Epithelial cell of proximal tubule (primary cell): Measurements from ENCODE around the gene CEL. TPM values are rescaled to one million over a fixed set of nuclear protein-coding genes. Genes with fewer than 3 reads are reported as not detected.
"Not testable (repeated sequence)": the region's sequence is repeated elsewhere in the genome, so short reads cannot be mapped to it uniquely, and the experiment has no call there.

Experiments
- DNase-seq: peaks from one replicate; pipeline ENCODE4 v3.0.0-alpha.2; 2011; ENCODE audit warnings: low read depth
- H3K4me3 ChIP-seq: 2 replicates; pipeline ENCODE4 v1.5.1; 2011; ENCODE audit warnings: low read depth, mild to moderate bottlenecking, low read length
- total RNA-seq: library from RNA; depleted of rRNA; stranded (reverse); fragments of >200 nt; gene quantifications from 2 replicates; pipeline ENCODE4 v1.2.3, GENCODE V29; 2015
- TF ChIP-seq, protein P1 (sequence below): conservative IDR thresholded peaks from 2 replicates; pipeline ENCODE4 v1.5.1; 2012; ENCODE audit warnings: low read depth, mild to moderate bottlenecking, low read length

Gene CEL
- 0.36 and 0.58 TPM in 2 replicates for total RNA-seq

DNA sequence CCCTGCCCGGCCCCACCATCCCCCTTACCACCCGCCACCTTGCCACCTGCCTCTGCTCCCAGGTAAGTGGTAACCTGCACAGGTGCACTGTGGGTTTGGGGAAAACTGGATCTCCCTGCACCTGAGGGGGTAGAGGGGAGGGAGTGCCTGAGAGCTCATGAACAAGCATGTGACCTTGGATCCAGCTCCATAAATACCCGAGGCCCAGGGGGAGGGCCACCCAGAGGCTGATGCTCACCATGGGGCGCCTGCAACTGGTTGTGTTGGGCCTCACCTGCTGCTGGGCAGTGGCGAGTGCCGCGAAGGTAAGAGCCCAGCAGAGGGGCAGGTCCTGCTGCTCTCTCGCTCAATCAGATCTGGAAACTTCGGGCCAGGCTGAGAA, at the start of gene CEL:
Gene CEL, plus strand, starts transcription at position 218 of the 382 bp plus-strand sequence. Its CDS starts 22 bp downstream, at position 240.
- H3K4me3 ChIP-seq, DNase-seq: not testable (repeated sequence)

DNA sequence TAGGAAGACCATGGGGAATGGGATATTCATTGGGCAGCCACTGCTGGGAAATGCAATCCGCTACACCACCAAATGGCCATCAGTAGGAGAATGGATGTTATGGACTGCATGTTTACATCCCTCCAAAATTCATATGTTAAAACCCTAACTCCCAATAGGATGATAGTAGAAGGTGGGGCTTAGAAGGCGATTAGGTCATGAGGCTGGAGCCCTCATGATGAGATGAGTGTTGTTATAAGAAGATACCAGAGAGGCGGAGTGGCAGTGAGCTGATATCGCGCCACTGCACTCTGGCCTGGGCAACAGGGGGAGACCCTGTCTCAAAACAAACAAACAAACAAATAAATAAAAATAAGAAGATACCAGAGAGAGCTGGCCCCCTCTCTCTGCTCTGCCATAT, 47.1 kb upstream of the CEL start:
- no peak for DNase-seq
- no peak overlapping the region for H3K4me3 ChIP-seq
- TF ChIP-seq, protein P1, sequence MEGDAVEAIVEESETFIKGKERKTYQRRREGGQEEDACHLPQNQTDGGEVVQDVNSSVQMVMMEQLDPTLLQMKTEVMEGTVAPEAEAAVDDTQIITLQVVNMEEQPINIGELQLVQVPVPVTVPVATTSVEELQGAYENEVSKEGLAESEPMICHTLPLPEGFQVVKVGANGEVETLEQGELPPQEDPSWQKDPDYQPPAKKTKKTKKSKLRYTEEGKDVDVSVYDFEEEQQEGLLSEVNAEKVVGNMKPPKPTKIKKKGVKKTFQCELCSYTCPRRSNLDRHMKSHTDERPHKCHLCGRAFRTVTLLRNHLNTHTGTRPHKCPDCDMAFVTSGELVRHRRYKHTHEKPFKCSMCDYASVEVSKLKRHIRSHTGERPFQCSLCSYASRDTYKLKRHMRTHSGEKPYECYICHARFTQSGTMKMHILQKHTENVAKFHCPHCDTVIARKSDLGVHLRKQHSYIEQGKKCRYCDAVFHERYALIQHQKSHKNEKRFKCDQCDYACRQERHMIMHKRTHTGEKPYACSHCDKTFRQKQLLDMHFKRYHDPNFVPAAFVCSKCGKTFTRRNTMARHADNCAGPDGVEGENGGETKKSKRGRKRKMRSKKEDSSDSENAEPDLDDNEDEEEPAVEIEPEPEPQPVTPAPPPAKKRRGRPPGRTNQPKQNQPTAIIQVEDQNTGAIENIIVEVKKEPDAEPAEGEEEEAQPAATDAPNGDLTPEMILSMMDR, result no peak

DNA sequence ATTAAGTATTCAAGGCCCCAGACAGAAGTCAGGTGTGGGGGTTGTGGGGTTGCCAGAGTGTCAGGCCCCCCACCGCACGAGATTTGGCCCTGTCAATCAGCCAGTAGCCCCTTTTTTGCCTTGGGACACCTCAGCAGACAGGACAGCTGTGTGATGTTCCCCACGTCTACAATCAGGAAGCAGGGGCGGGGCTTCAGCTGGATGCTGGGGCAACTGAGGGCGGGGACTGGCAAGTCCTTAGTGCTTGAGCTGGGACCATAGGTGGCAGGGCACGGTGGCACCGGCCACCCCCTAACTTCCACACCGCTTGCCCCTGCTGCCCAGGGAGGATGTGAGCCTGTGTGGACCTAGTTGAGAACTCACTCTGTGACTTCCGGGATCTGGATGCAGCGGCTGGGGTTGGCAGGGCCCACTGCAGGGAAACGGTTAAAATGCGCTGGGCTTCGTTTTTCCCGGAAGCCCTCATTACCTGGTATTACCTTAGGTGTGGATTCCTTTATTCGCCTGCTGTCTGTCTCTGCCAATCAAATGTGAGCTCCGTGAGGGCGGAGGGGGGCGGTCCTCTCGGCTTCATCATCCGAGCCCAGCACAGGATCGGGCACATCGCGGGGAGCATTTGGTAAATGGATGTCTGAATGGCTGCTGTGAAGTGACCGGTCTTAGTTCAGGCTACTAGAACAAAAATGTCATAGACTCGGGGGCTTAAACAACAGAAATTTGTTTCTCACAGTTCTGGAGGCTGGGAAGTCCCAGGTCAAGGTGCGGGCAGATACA, 38.5 kb upstream of the CEL start:
- no peak for DNase-seq
- no peak overlapping the region for H3K4me3 ChIP-seq
- TF ChIP-seq, protein P1, result no peak

DNA sequence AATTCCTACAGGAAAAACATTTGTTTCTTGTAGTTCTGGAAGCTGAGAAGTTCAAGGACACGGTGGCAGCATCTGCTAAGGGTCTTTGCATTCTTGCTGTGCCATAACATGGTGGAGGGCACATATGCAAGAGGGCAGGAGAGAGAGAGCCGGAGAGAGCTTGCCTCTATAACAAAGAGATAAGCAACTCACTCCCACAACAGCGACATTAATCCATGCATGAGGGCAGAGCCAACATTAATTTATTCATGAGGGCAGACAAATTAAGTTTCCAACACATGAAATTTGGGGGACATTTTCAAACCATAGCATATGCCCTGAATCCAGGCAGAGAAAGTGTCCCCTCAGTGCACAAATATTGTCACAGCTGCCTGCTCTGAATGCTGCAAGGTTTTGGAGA, 35.4 kb upstream of the CEL start:
- DNase-seq, result no peak
- TF ChIP-seq, protein P1, result no peak
- H3K4me3 ChIP-seq, result no peak overlapping the region

DNA sequence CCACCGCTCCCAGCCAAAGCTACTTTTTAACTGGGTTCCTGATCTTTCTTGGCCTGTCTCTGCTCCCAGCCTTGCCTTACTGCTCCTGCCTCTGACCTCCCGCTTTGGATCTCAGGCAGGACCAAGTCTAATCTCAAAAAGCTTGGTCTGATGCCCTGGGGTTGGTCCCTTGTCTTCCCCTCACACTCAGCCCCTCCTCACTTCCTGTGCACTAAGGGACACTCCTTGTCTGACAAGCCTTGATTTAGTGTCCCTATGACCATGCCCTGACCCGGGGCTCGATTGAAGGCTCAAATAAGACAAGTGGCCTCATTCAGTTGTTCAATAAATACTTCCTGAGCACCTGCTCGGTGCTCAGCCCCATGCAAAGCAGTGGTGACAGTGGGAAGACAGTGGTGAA, 34.6 kb upstream of the CEL start:
- TF ChIP-seq, protein P1, result no peak
- no peak for DNase-seq
- no peak overlapping the region for H3K4me3 ChIP-seq

DNA sequence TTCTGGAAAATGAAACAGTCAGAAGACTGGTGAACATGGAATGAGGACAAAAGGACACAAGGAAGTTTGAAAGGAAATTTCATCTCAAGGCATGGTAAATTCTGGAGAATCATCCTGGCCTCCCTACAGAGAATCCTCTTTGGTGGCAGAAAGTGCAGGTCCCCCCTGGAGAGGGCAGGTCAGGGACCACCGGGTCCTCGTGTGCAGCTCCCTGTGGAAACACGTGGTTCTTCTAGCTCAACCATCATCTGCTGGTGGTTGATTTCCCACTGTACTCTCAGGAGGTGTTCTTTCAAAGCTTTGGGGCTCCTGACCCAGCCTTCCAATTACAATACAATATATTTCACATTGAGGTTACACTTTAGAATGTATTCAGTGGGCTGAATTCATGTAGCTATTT, 33.6 kb upstream of the CEL start:
- no peak overlapping the region for H3K4me3 ChIP-seq
- TF ChIP-seq, protein P1, result no peak
- DNase-seq, result no peak

DNA sequence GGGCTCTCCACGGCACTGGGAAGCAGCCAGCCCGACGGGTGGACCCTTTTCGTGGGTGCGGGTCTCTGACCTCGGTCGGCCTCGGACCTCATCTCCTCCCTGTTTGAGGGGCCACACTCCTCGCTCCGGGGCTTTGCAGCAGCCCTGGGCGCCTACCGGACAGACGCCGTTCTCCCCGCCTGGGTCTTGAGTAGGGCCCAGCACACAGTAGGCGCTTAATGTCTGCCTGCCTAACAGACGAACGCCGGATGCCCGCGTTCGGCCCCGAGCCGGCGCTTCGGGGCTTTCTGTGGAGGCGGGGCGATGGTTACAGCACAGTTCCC, 31.8 kb upstream of the CEL start:
- no peak for DNase-seq
- H3K4me3 ChIP-seq, result peak overlapping the region; percentile 86
- TF ChIP-seq, protein P1, result no peak
